H1 (cell line): ENCODE data around the gene SIK3. TPM values are rescaled to one million over a fixed set of nuclear protein-coding genes. Genes with fewer than 3 reads are reported as not detected.

Experiments used
- CEBPB ChIP-seq: IDR thresholded peaks from 2 replicates; pipeline ENCODE4 v1.6.1; 2012; ENCODE audit warnings: low read depth, low read length
- EZH2 ChIP-seq: fragments of 200-600 bp; sonication (generic); IDR thresholded peaks from 2 replicates; pipeline ENCODE4 v1.7.1; 2012; ENCODE audit warnings: low read depth, mild to moderate bottlenecking, moderate library complexity, low read length, inconsistent platforms; ENCODE audit not compliant: severe bottlenecking
- KDM4A ChIP-seq: IDR thresholded peaks from one replicate; pipeline ENCODE4 v1.7.1; 2012; ENCODE audit warnings: low read depth, mild to moderate bottlenecking, moderate library complexity, low read length, inconsistent platforms; ENCODE audit not compliant: severe bottlenecking
- POLR2AphosphoS5 ChIP-seq: IDR thresholded peaks from 2 replicates; pipeline ENCODE4 v1.6.1; 2011; ENCODE audit warnings: low read depth, low read length
- SP1 ChIP-seq: IDR thresholded peaks from 2 replicates; pipeline ENCODE4 v1.6.1; 2011; ENCODE audit warnings: low read depth, low read length
- SRF ChIP-seq: IDR thresholded peaks from 2 replicates; pipeline ENCODE4 v1.6.1; 2011; ENCODE audit warnings: mild to moderate bottlenecking, low read depth, low read length, moderate library complexity
- polyA plus RNA-seq, 7 experiments: library from polyadenylated mRNA; depleted of rRNA in 3 of 7; stranded (reverse) in 5 of 7; unstranded in 2 of 7; fragments of >200 nt in 5 of 7; fragments of 200-250 nt in 2 of 7; gene quantifications; 1 replicate in 5 of 7; 2 replicates in 1 of 7; 4 replicates in 1 of 7; pipeline versions ENCODE4 v1.2.1 to v1.2.3, GENCODE V29; 2011 to 2013; ENCODE audit warnings: missing spikeins in 2 of 7, mixed read lengths in 2 of 7
- total RNA-seq: library from RNA; stranded (reverse); fragmentation: NEBNext Ultra II Directional; extraction: Animal tissue kit (Norgen Biotek cat#: 25700); gene quantifications from 2 replicates; pipeline ENCODE4 v1.2.1, GENCODE V29; 2021
- TF ChIP-seq, protein P1 (sequence below): IDR thresholded peaks from 2 replicates; pipeline ENCODE4 v1.6.1; 2012; ENCODE audit warnings: inconsistent platforms
- TF ChIP-seq, protein P2 (sequence below): IDR thresholded peaks from 2 replicates; pipeline ENCODE4 v1.6.1; 2011; ENCODE audit warnings: low read length, improper control_type of control experiment

Gene SIK3
- total and polyA plus RNA-seq, 2 of the 8 experiments (the other 6 are each of a cell fraction or from before 2014, with no cell fraction given): 19.9 to 32.1 TPM

DNA sequence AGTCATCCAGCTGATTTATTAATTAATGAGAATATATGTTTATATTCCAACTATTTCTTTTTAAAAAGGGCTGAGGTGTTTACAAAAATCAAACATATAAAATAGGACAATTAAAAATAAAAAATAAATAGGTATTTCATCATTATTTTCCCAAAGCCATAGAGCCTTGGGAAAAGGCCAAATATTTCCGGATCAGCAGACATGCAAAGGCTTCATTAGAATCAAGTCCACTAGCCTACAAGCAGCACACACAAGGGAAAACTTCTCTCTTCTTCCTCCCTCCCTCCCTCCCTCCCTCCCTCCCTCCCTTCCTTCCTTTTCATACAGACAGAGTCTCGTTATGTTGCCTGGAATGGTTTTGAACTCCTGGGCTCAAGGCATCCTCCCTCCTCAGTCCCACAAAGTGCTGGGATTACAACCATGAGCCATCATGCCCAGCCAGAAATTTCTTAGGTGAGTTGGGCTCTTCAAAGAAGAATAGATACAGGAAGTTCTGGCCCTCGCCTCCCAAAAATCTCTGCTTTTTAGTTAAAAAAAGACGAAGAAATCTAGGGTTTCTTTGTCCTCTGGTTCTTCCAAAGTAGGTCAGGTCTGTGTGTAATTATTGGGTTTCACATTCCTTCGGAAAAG lies 121.2 kb downstream of the SIK3 start (continued):
- TF ChIP-seq KDM4A (no peak), SRF (no peak), SP1 (no peak), EZH2 (no peak), POLR2AphosphoS5 (no peak), CEBPB (no peak)
- TF ChIP-seq, protein P1, sequence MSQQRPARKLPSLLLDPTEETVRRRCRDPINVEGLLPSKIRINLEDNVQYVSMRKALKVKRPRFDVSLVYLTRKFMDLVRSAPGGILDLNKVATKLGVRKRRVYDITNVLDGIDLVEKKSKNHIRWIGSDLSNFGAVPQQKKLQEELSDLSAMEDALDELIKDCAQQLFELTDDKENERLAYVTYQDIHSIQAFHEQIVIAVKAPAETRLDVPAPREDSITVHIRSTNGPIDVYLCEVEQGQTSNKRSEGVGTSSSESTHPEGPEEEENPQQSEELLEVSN: no peak
- TF ChIP-seq, protein P2, sequence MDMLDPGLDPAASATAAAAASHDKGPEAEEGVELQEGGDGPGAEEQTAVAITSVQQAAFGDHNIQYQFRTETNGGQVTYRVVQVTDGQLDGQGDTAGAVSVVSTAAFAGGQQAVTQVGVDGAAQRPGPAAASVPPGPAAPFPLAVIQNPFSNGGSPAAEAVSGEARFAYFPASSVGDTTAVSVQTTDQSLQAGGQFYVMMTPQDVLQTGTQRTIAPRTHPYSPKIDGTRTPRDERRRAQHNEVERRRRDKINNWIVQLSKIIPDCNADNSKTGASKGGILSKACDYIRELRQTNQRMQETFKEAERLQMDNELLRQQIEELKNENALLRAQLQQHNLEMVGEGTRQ: no peak
